ENCODE results near the gene DBF4. TPM values are rescaled to one million over a fixed set of nuclear protein-coding genes. Genes with fewer than 3 reads are reported as not detected.
A peak's percentile ranks its signal among the peaks of the same experiment; 100 is the strongest.

DBF4 gene, protein sequence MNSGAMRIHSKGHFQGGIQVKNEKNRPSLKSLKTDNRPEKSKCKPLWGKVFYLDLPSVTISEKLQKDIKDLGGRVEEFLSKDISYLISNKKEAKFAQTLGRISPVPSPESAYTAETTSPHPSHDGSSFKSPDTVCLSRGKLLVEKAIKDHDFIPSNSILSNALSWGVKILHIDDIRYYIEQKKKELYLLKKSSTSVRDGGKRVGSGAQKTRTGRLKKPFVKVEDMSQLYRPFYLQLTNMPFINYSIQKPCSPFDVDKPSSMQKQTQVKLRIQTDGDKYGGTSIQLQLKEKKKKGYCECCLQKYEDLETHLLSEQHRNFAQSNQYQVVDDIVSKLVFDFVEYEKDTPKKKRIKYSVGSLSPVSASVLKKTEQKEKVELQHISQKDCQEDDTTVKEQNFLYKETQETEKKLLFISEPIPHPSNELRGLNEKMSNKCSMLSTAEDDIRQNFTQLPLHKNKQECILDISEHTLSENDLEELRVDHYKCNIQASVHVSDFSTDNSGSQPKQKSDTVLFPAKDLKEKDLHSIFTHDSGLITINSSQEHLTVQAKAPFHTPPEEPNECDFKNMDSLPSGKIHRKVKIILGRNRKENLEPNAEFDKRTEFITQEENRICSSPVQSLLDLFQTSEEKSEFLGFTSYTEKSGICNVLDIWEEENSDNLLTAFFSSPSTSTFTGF
- 52.1 to 55.4 TPM (median 54.2 TPM) in 3 replicates for total RNA-seq (2021)
- Bru-seq, nascent RNA = percentile 94 among the genes with signal in this experiment
- long read RNA-seq, experiment 1, transcript DBF4-204 (12 exons, 2,342 nt) = minor isoform, 20 of 221 reads
- long read RNA-seq, experiment 1, transcript DBF4-201 (12 exons, 3,907 nt) = major isoform, 119 of 221 reads
- long read RNA-seq, experiment 1, partial matches to known transcripts = 7 of 221 reads
- long read RNA-seq, experiment 1, other reads (novel, unspliced or antisense) = 72 of 221 reads
- long read RNA-seq, experiment 2, transcript DBF4-201 (12 exons, 3,907 nt) = major isoform, 12 of 60 reads
- long read RNA-seq, experiment 2, transcript DBF4-204 (12 exons, 2,342 nt) = minor isoform, 5 of 60 reads
- long read RNA-seq, experiment 2, partial matches to known transcripts = 27 of 60 reads
- long read RNA-seq, experiment 2, other reads (novel, unspliced or antisense) = 15 of 60 reads
- long read RNA-seq, experiment 3, transcript DBF4-201 (12 exons, 3,907 nt) = major isoform, 34 of 93 reads
- long read RNA-seq, experiment 3, transcript DBF4-204 (12 exons, 2,342 nt) = minor isoform, 7 of 93 reads
- long read RNA-seq, experiment 3, partial matches to known transcripts = 14 of 93 reads
- long read RNA-seq, experiment 3, other reads (novel, unspliced or antisense) = 38 of 93 reads

DNA sequence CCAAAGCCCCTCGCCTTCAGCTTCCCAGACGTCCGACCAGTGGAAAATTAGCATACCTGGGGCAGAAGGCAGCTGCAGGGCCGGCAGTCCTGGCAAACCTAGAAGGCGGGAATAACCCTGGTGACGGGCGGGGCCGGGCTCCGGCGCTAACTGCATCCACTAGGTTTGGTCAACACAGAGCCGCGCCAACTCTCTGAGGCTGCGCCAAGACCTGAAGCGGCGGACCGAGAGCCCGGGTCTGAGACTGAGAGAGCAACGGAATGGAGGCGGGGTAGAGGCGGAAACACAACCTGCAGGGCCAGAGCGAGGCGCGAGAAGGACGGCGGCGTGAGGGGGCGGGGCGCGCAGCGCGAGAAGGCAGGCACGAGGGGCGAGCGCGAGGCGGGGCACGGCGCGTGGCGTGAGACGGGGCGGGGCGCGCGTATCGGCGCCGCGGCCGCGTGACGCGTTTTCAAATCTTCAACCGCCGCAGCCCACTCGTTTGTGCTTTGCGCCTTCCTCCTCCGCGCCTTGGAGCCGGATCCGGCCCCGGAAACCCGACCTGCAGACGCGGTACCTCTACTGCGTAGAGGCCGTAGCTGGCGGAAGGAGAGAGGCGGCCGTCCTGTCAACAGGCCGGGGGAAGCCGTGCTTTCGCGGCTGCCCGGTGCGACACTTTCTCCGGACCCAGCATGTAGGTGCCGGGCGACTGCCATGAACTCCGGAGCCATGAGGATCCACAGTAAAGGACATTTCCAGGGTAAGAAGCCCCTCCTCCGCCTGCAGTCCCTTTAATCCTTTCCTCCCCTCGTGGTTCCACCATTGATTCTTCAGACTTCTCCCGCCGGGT, at the start of gene DBF4, which contains the start of gene SLC25A40:
Gene DBF4, plus strand, starts transcription at position 454 of the 829 bp plus-strand sequence. Its CDS starts 240 bp downstream, at position 694.
Gene SLC25A40, minus strand, starts transcription at position 321 of the 829 bp plus-strand sequence. CDS start 17,633 bp downstream, outside the sequence.
- Mint-ChIP-seq H3K4me3 (peak within 1 kb of the TSS; percentile 92), H3K4me1 (peaks cover 25% of the 10 kb centered on the region), H3K27ac (peak within 1 kb of the TSS; percentile 98), H3K9me3 (peaks cover under 1% of the 10 kb centered on the region; the same call in 1 of the 2 replicates), H3K27me3 (ENCODE audit: low read depth) (no peaks in the 10 kb centered on the region), H3K36me3 (peaks cover 29% of the 10 kb centered on the region)
- CTCF ChIA-PET = interaction anchor here (1.2 kb wide), 1 partner anchor 9 kb away, joined by 3 read pairs; no protein-coding TSS in a partner anchor
- peak; percentile 92 for DNase-seq (ENCODE audit: low spot score)
- POLR2A ChIA-PET = interaction anchor here (1.5 to 2.4 kb wide), 2 partner anchors 51 to 58 kb away, joined by 4 to 10 read pairs; partner anchors contain the start of gene ADAM22
- peak; percentile 93 for ATAC-seq
- TF ChIP-seq ZNF423 (CRISPR knock-in tag; IDR thresholded peaks at IDR 0.05) (no peak), NFATC4 (CRISPR knock-in tag; IDR thresholded peaks at IDR 0.05) (no peak), HMGXB4 (CRISPR knock-in tag; IDR thresholded peaks at IDR 0.05) (peak; percentile 61), ZBTB21 (CRISPR knock-in tag; IDR thresholded peaks at IDR 0.05; ENCODE audit: borderline replicate concordance) (no peak), TEAD4 (CRISPR knock-in tag; IDR thresholded peaks at IDR 0.05) (peak; percentile 52; the same call in 1 of the 2 replicates), ZMAT4 (CRISPR knock-in tag; IDR thresholded peaks at IDR 0.05) (no peak), AR (CRISPR knock-in tag; IDR thresholded peaks at IDR 0.05) (no peak), GRHL2 (CRISPR knock-in tag; IDR thresholded peaks at IDR 0.05; ENCODE audit: insufficient replicate concordance, severe bottlenecking) (no peak), FOXJ3 (CRISPR knock-in tag; IDR thresholded peaks at IDR 0.05; ENCODE audit: borderline replicate concordance) (no peak), ATF2 (CRISPR knock-in tag; IDR thresholded peaks at IDR 0.05; ENCODE audit: borderline replicate concordance, low read depth) (no peak), ZNF232 (CRISPR knock-in tag; IDR thresholded peaks at IDR 0.05) (no peak)
- TF ChIP-seq, protein P1, sequence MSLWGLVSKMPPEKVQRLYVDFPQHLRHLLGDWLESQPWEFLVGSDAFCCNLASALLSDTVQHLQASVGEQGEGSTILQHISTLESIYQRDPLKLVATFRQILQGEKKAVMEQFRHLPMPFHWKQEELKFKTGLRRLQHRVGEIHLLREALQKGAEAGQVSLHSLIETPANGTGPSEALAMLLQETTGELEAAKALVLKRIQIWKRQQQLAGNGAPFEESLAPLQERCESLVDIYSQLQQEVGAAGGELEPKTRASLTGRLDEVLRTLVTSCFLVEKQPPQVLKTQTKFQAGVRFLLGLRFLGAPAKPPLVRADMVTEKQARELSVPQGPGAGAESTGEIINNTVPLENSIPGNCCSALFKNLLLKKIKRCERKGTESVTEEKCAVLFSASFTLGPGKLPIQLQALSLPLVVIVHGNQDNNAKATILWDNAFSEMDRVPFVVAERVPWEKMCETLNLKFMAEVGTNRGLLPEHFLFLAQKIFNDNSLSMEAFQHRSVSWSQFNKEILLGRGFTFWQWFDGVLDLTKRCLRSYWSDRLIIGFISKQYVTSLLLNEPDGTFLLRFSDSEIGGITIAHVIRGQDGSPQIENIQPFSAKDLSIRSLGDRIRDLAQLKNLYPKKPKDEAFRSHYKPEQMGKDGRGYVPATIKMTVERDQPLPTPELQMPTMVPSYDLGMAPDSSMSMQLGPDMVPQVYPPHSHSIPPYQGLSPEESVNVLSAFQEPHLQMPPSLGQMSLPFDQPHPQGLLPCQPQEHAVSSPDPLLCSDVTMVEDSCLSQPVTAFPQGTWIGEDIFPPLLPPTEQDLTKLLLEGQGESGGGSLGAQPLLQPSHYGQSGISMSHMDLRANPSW (CRISPR knock-in tag; conservative IDR thresholded peaks at IDR 0.05; ENCODE audit: low read depth) = no peak
- TF ChIP-seq, protein P2, sequence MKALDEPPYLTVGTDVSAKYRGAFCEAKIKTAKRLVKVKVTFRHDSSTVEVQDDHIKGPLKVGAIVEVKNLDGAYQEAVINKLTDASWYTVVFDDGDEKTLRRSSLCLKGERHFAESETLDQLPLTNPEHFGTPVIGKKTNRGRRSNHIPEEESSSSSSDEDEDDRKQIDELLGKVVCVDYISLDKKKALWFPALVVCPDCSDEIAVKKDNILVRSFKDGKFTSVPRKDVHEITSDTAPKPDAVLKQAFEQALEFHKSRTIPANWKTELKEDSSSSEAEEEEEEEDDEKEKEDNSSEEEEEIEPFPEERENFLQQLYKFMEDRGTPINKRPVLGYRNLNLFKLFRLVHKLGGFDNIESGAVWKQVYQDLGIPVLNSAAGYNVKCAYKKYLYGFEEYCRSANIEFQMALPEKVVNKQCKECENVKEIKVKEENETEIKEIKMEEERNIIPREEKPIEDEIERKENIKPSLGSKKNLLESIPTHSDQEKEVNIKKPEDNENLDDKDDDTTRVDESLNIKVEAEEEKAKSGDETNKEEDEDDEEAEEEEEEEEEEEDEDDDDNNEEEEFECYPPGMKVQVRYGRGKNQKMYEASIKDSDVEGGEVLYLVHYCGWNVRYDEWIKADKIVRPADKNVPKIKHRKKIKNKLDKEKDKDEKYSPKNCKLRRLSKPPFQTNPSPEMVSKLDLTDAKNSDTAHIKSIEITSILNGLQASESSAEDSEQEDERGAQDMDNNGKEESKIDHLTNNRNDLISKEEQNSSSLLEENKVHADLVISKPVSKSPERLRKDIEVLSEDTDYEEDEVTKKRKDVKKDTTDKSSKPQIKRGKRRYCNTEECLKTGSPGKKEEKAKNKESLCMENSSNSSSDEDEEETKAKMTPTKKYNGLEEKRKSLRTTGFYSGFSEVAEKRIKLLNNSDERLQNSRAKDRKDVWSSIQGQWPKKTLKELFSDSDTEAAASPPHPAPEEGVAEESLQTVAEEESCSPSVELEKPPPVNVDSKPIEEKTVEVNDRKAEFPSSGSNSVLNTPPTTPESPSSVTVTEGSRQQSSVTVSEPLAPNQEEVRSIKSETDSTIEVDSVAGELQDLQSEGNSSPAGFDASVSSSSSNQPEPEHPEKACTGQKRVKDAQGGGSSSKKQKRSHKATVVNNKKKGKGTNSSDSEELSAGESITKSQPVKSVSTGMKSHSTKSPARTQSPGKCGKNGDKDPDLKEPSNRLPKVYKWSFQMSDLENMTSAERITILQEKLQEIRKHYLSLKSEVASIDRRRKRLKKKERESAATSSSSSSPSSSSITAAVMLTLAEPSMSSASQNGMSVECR (CRISPR knock-in tag; IDR thresholded peaks at IDR 0.05; ENCODE audit: borderline replicate concordance) = peak; percentile 88
- TF ChIP-seq, protein P3, sequence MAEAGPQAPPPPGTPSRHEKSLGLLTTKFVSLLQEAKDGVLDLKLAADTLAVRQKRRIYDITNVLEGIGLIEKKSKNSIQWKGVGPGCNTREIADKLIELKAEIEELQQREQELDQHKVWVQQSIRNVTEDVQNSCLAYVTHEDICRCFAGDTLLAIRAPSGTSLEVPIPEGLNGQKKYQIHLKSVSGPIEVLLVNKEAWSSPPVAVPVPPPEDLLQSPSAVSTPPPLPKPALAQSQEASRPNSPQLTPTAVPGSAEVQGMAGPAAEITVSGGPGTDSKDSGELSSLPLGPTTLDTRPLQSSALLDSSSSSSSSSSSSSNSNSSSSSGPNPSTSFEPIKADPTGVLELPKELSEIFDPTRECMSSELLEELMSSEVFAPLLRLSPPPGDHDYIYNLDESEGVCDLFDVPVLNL (CRISPR knock-in tag; IDR thresholded peaks at IDR 0.05; ENCODE audit: borderline replicate concordance, low read depth) = no peak; the same call in 1 of the 2 replicates
